ENCODE data around the gene CHRNA5. TPM values are rescaled to one million over a fixed set of nuclear protein-coding genes. Genes with fewer than 3 reads are reported as not detected.

CHRNA5 gene
- total RNA-seq, 1 experiment from 2014 or later: 4.6 TPM

DNA sequence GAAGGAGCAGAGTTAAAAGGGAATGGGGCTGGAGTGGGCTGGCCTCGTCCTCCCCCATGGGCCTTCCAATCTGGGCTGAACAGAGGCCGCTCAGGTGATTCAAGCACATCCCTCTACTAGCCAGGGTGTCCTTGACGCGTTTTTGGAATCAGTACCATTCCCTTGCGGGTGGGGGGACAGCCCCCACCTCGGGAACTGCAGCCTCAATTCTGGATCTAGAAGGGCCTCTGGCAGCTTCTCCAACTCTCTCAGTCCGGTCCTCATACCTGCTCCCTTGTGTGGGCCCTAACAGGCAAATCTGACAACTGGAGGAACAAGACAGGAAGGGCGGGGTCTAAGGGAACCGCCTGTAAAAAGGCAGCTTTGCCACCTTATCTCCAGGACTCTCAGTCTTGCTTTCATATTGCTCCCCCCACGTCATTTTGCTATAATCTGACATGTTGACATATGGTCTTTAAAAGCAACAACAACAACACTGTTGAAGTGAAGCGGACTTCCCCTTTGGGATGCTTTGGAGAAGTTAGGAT lies 76.5 kb downstream of the CHRNA5 start:
- H3K36me3 ChIP-seq: no peaks in the 10 kb centered on the region
- H3K27me3 ChIP-seq (replicated peaks): peaks cover 11% of the 10 kb centered on the region

DNA sequence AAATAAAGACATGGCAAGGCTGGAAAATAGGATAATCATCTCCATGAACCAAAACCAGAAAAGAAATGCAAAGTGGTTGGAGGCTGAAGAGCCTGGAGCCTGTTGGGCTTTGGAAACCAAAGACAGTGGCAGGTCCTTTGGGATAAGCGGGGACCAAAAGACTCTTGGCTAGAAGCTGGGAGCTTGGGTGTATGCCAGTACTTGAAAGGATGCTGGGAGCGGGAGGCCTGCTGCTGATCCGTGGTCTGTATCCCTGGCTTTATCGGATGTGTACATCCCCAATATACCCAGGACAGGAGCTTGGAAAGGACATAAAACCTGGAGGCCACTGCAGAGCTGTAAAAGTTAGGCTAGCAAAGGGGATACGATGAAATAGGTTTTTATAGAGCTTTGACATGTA lies 77.0 kb downstream of the CHRNA5 start:
- no peaks in the 10 kb centered on the region for H3K36me3 ChIP-seq
- H3K9me3 ChIP-seq (replicated peaks): no peaks in the 10 kb centered on the region
- no peak overlapping the region for H3K27ac ChIP-seq
- H3K4me3 ChIP-seq: no peak overlapping the region
- no peak for DNase-seq (ENCODE audit: low read depth in 1 of 2, low spot score in 2 of 2)
- H3K27me3 ChIP-seq (replicated peaks): peaks cover 11% of the 10 kb centered on the region
- 0 out of 2 replicates have a peak, but pooled peaks cover 5% of the 10 kb centered on the region for H3K4me1 ChIP-seq (replicated peaks)

More for the DNA sequence above, 76.5 kb downstream of the CHRNA5 start:
- no peak overlapping the region for H3K27ac ChIP-seq
- 0 out of 2 replicates have a peak, but pooled peaks cover 5% of the 10 kb centered on the region for H3K4me1 ChIP-seq (replicated peaks)
- DNase-seq (ENCODE audit: low read depth in 1 of 2, low spot score in 2 of 2): no peak
- H3K4me3 ChIP-seq: no peak overlapping the region
- H3K9me3 ChIP-seq (replicated peaks): no peaks in the 10 kb centered on the region

Other genes starting within 250 kb of the CHRNA5 start
- not detected in 2 replicates for gene CRABP1, start 225.2 kb upstream of the CHRNA5 start, total RNA-seq (2014; rRNA removed; shearing (Covaris generic))
- 16.3 and 23.8 TPM in 2 replicates for gene IREB2, start 127.3 kb upstream of the CHRNA5 start, total RNA-seq (2014; rRNA removed; shearing (Covaris generic))
- gene HYKK, start 57.9 kb upstream of the CHRNA5 start, total RNA-seq (2014; rRNA removed; shearing (Covaris generic)): 4.1 and 9.4 TPM in 2 replicates
- gene PSMA4, start 25.1 kb upstream of the CHRNA5 start, total RNA-seq (2014; rRNA removed; shearing (Covaris generic)): 399 and 488 TPM in 2 replicates
- gene CHRNA3, start 55.5 kb downstream of the CHRNA5 start, total RNA-seq (2014; rRNA removed; shearing (Covaris generic)): not detected in 2 replicates
- gene CHRNB4, start 75.7 kb downstream of the CHRNA5 start, total RNA-seq (2014; rRNA removed; shearing (Covaris generic)): not detected in 2 replicates
- 1.6 and 2.8 TPM in 2 replicates for gene ADAMTS7, start 245.9 kb downstream of the CHRNA5 start, total RNA-seq (2014; rRNA removed; shearing (Covaris generic))

All from SJSA1 (cell line).